Memory B cell (primary cell): ENCODE measurements around the gene ZSCAN12.

Source experiments
- ATAC-seq: fragments of 150-1000 bp; cut with Tn5 transposase; 2 replicates; pipeline ENCODE4 v1.10.0; 2021; ENCODE audit warnings: low read depth, mild to moderate bottlenecking, moderate library complexity
- DNase-seq, 2 donors: peaks; one replicate each; pipeline ENCODE4 v3.0.0; 2022; ENCODE audit warnings: low spot score in 2 of 2
- H3K27ac Mint-ChIP-seq: one replicate; pipeline ENCODE4 v1.8.0; 2022; ENCODE audit warnings: mild to moderate bottlenecking, moderate library complexity, mixed read lengths
- H3K27me3 Mint-ChIP-seq: one replicate; pipeline ENCODE4 v1.8.0; 2022; ENCODE audit warnings: mixed read lengths
- H3K36me3 Mint-ChIP-seq: one replicate; pipeline ENCODE4 v1.8.0; 2022; ENCODE audit warnings: mild to moderate bottlenecking, mixed read lengths
- H3K4me1 Mint-ChIP-seq: one replicate; pipeline ENCODE4 v1.8.0; 2022; ENCODE audit warnings: mixed read lengths
- H3K4me3 Mint-ChIP-seq: one replicate; pipeline ENCODE4 v1.8.0; 2022; ENCODE audit warnings: mild to moderate bottlenecking, moderate library complexity, mixed read lengths
- H3K9me3 Mint-ChIP-seq: one replicate; pipeline ENCODE4 v1.8.0; 2022; ENCODE audit warnings: mixed read lengths

The ZSCAN12 gene

GRCh38 chr6:28336284-28337120, 63.0 kb downstream of the ZSCAN12 start:
- H3K27me3 Mint-ChIP-seq, result peaks cover 1% of the 10 kb centered on the region
- peaks cover 5% of the 10 kb centered on the region for H3K4me1 Mint-ChIP-seq
- no peak overlapping the region for H3K4me3 Mint-ChIP-seq
- peak; percentile 30 for ATAC-seq
- H3K27ac Mint-ChIP-seq, result no peak overlapping the region
- peaks cover 4% of the 10 kb centered on the region for H3K36me3 Mint-ChIP-seq
- peak in 1 of 2 donors; percentile 13 for DNase-seq
- peaks cover 5% of the 10 kb centered on the region for H3K9me3 Mint-ChIP-seq

DNA sequence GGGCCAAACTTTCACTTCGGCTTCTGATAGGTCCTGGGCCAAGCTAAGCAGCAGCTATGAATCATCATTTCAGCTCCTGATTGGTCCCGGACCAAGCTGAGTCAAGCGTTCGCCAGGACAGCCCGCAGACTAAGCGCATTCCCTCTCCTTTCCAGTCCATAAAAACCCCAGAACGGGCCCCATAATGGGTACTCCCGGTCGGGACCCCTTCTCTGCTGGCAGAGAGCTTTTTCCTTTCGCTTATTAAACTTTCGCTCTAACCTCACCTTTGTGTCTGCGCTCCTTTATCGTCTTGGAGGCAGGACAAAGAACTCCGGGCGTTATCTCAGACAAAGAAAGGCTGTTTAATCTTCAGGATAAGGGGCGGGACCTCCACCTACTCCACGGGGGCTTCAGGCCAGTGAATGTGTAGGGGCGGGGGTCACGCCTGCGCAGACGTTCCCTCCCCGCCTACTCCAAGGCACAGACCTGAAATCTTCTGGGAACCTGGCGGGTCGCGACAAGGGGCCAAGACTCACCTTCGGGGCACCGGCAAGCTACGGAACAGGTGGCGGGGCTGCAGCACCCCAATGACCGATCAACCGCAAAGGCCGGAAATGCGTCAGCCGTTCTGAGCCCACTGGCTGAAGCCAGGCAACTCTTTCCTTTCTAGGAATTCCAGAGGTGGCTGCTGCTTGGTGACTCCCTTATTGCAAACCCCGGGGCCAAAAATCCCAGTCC, 63.8 kb downstream of the ZSCAN12 start, which contains the start of gene ZSCAN31:
Gene ZSCAN31, minus strand, starts transcription at position 585 of the 720 bp plus-strand sequence. CDS start 6,465 bp downstream, outside the sequence.
- Mint-ChIP-seq H3K9me3 (peaks cover 5% of the 10 kb centered on the region), H3K4me1 (peaks cover 5% of the 10 kb centered on the region), H3K27me3 (peaks cover 1% of the 10 kb centered on the region), H3K27ac (no peak within 1 kb of the TSS), H3K4me3 (no peak within 1 kb of the TSS), H3K36me3 (peaks cover 4% of the 10 kb centered on the region)
- DNase-seq, result peak; percentile 63 to 64
- ATAC-seq, result peak; percentile 88

GRCh38 chr6:28335040-28335563, 64.4 kb downstream of the ZSCAN12 start:
- no peak for DNase-seq
- no peaks in the 10 kb centered on the region for H3K27me3 Mint-ChIP-seq
- H3K27ac Mint-ChIP-seq, result no peak overlapping the region

DNA sequence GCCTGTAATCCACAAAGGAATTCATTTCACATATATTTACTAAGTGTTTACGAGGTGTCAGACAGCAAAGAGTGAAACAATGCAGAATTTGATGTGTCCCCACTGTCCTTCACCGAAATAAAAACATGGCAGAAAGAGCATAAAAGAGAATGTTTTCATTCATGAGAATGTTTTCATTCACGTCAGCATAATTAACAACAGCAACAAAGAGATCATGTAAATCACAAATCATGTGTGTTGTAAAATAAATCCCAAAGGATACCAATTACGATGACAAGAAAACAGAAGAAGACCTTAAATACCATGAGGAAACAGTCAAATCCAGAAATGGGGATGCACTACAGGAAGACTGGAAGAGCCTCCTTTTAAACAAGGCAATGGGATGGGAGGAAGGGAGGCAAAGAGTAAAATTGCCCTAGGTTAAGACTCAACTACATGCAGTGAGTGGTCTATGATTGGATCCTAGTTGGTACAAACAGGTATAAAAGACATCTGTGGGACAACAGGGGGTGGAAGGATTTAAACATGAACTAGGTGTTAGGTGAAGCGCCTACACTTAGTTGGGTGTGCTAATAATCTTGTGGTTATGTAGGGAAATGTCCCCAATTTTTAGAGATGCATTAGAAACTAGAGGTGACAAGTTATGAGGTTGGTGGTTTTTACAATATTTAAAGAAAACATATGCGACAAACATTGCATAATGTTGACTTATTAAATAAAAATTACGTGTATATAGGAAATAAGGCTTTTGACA, 65.1 kb downstream of the ZSCAN12 start:
- ATAC-seq (no peak), DNase-seq (no peak)
- no peaks in the 10 kb centered on the region for H3K27me3 Mint-ChIP-seq
- H3K4me1 Mint-ChIP-seq, result peaks cover 5% of the 10 kb centered on the region
- H3K4me3 Mint-ChIP-seq, result peak overlapping the region; percentile 25
- no peak overlapping the region for H3K27ac Mint-ChIP-seq
- H3K9me3 Mint-ChIP-seq, result no peaks in the 10 kb centered on the region
- H3K36me3 Mint-ChIP-seq, result no peaks in the 10 kb centered on the region

More at GRCh38 chr6:28335040-28335563, 64.4 kb downstream of the ZSCAN12 start:
- peak; percentile 4 for ATAC-seq
- Mint-ChIP-seq H3K9me3 (peaks cover under 1% of the 10 kb centered on the region), H3K36me3 (peaks cover under 1% of the 10 kb centered on the region), H3K4me3 (no peak overlapping the region), H3K4me1 (peaks cover 5% of the 10 kb centered on the region)

DNA sequence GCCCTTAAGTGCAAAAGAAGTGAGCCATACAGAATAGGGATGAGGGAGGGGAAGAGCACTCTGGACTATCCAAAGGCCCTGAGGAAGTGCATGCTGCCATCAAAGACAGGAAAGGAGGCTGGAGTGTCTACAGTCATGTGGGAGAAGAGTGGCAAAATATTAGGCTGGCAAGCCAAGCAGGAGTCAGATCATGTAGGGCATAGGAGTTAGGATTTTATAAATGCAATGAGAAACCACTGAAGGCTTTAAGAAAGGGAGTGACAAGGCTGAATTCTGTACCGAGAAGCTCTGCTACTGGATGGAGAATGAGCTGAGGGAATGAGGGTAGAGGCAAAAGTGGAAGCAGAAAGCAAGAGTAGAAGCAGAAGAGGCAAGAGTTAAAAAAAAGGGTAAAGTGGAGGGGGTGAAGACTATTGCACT, 65.9 kb downstream of the ZSCAN12 start:
- Mint-ChIP-seq H3K4me1 (peaks cover 5% of the 10 kb centered on the region), H3K9me3 (peaks cover 5% of the 10 kb centered on the region), H3K36me3 (peaks cover 5% of the 10 kb centered on the region), H3K27me3 (no peaks in the 10 kb centered on the region), H3K4me3 (no peak overlapping the region), H3K27ac (no peak overlapping the region)
- ATAC-seq, result no peak
- no peak for DNase-seq

GRCh38 chr6:28333047-28333446, 66.5 kb downstream of the ZSCAN12 start:
- ATAC-seq (no peak), DNase-seq (no peak)
- peaks cover 5% of the 10 kb centered on the region for H3K4me1 Mint-ChIP-seq
- H3K27me3 Mint-ChIP-seq, result no peaks in the 10 kb centered on the region
- H3K36me3 Mint-ChIP-seq, result peaks cover 5% of the 10 kb centered on the region
- H3K4me3 Mint-ChIP-seq, result no peak overlapping the region
- no peak overlapping the region for H3K27ac Mint-ChIP-seq
- H3K9me3 Mint-ChIP-seq, result peaks cover 5% of the 10 kb centered on the region

DNA sequence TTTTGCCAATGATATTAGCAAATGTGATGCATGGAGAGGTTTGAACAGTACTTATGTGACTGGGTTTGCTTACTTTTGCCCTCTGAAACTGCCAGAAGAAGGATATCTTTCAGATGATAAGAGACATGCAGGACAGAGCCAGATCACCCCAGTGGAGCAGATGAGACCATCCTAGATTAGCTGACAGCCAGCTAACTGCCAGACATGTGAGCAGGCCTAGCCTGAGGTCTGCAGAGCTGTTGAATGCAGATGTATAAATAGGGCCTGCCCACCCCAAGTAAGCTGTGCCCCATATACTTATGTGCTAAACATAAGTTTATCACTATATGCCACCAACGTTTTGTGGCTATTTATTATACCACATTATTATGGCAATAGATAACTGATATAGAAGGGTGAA, 69.5 kb downstream of the ZSCAN12 start:
- H3K9me3 Mint-ChIP-seq, result peaks cover 18% of the 10 kb centered on the region
- H3K4me3 Mint-ChIP-seq, result no peak overlapping the region
- H3K27me3 Mint-ChIP-seq, result no peaks in the 10 kb centered on the region
- no peak for DNase-seq
- no peak for ATAC-seq
- H3K36me3 Mint-ChIP-seq, result peaks cover 23% of the 10 kb centered on the region
- H3K27ac Mint-ChIP-seq, result no peak overlapping the region
- H3K4me1 Mint-ChIP-seq, result peaks cover 5% of the 10 kb centered on the region
